Measurements from ENCODE around the gene BCAS3. TPM values are rescaled to one million over a fixed set of nuclear protein-coding genes. Genes with fewer than 3 reads are reported as not detected.
"Not testable (repeated sequence)": the region's sequence is repeated elsewhere in the genome, so short reads cannot be mapped to it uniquely, and the experiment has no call there.

Gene BCAS3
- total and polyA plus RNA-seq, 12 donors, result 6.1 to 21.8 (median 17.2) TPM

GRCh38 chr17:60671482-60671881, 6.2 kb upstream of the BCAS3 start:
- H3K36me3 ChIP-seq, result peaks cover 0 to 5% (median 0%) of the 10 kb centered on the region in 9 donors
- H3K4me1 ChIP-seq, result peaks cover 0 to 3% (median under 1%) of the 10 kb centered on the region in 9 donors
- DNase-seq (no peak), ATAC-seq (no peak)
- WGBS, 2 donors, result 59 to 63% methylated on average over 2 of the region's 2 CpGs
- intact Hi-C loops (cut with DNase I), result loop anchor here in 1 of 10 donors (10.0 kb wide), 1 partner anchor 1393 kb away; the partner anchor contains the start of gene MED13
- no peaks in the 10 kb centered on the region for H3K27me3 ChIP-seq
- peaks cover 0 to 3% (median 0%) of the 10 kb centered on the region in 11 donors for H3K9me3 ChIP-seq
- no peak overlapping the region for H3K27ac ChIP-seq
- no peak for TF ChIP-seq CTCF (IDR thresholded peaks at IDR 0.05)
- no peak overlapping the region for H3K4me3 ChIP-seq

DNA sequence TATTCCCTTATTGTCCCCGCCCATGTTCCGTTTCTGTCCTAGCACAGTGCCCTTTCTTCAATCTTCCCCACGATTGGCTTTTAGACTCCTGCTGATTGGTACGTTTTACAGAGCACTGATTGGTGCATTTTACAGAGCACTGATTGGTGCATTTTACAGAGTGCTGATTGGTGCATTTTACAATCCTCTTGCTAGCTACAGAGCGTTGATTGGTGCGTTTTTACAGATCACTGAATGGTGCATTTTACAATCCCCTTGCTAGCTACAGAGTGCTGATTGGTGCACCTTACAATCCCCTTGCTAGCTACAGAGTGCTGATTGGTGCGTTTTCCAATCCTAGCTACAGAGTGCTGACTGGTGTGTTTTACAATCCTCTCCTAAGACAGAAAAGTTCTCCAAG, 3.0 kb upstream of the BCAS3 start:
- DNase-seq, H3K27me3 ChIP-seq, ATAC-seq, H3K4me3 ChIP-seq, H3K27ac ChIP-seq, H3K9me3 ChIP-seq, H3K36me3 ChIP-seq: not testable (repeated sequence)
- H3K4me1 ChIP-seq, result peaks cover 0 to 18% (median 13%) of the 10 kb centered on the region in 9 donors
- WGBS, 2 donors, result 86 to 87% methylated on average over 7 of the region's 7 CpGs
- intact Hi-C loops (cut with DNase I), result loop anchor here in 1 of 10 donors (10.0 kb wide), 1 partner anchor 1390 kb away; the partner anchor contains the start of gene MED13

DNA sequence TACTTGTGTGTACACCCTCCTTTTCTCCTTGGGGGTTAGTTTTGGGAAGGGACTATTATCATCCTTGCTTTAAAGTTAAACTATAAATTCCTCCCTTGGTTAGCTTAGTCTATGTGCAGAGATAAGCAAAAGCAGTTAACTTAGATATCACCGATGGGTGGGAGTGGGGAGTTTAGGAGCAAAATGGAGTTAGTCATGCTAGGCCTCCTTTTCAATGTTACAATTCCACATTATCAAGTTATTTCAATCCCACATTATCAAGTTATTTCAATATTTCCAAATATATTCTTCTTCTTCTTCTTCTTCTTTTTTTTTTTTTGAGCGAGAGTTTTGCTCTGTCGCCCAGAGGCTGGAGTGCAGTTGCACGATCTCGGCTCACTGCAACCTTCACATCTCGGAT, 1.7 kb upstream of the BCAS3 start:
- Histone ChIP-seq H3K4me3 (no peak overlapping the region), H3K4me1 (peaks cover 0 to 18% (median 13%) of the 10 kb centered on the region in 9 donors), H3K9me3 (peaks cover 0 to 3% (median 0%) of the 10 kb centered on the region in 11 donors), H3K27me3 (no peaks in the 10 kb centered on the region), H3K27ac (no peak overlapping the region), H3K36me3 (peaks cover 0 to 13% (median 4%) of the 10 kb centered on the region in 9 donors)
- intact Hi-C loops (cut with DNase I), result loop anchor here in 1 of 10 donors (10.0 kb wide), 1 partner anchor 1389 kb away; the partner anchor contains the start of gene MED13
- WGBS, 2 donors, result 91 to 98% methylated on average over 6 of the region's 6 CpGs
- DNase-seq (no peak), ATAC-seq (no peak)
- no peak for TF ChIP-seq CTCF (IDR thresholded peaks at IDR 0.05)

DNA sequence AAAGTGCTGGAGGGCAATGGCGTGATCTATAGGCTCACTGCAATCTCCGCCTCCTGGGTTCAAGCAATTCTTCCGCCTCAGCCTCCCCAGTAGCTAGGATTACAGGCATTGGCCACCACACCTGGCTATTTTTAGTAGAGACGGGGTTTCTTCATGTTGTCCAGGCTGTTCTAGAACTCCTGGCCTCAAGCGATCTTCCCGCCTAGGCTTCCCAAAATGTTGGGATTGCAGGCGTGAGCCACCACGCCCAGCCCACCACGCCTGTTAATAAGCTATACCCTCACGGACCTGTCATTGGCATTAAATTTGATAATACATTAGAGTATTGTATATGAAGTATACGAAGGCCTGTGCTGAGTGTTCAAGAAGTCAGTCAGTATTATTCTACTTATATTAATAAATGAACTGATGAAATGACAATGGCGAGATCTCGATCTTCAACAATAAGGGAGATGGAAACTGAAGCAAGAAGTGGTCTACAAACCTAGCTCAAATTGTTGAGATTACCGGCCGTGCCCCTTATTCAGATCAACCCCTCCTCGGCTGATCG, 818 bp upstream of the BCAS3 start:
- no peak for ATAC-seq
- WGBS, 2 donors, result 26 to 30% methylated on average over 17 of the region's 17 CpGs

More for the DNA sequence above, 818 bp upstream of the BCAS3 start:
- peaks cover 0 to 18% (median 13%) of the 10 kb centered on the region in 9 donors for H3K4me1 ChIP-seq
- no peak for DNase-seq
- H3K27me3 ChIP-seq, result no peaks in the 10 kb centered on the region
- H3K9me3 ChIP-seq, result peaks cover 0 to 3% (median 0%) of the 10 kb centered on the region in 11 donors
- no peak for TF ChIP-seq CTCF (IDR thresholded peaks at IDR 0.05)
- intact Hi-C loops (cut with DNase I), result loop anchor here in 1 of 10 donors (10.0 kb wide), 1 partner anchor 1388 kb away; the partner anchor contains the start of gene MED13
- peak overlapping the region; percentile 73 to 95 (median 88) for H3K4me3 ChIP-seq
- H3K36me3 ChIP-seq, result peaks cover 0 to 21% (median 4%) of the 10 kb centered on the region in 9 donors
- peak overlapping the region in 9 of 10 donors; percentile 12 to 89 (median 76) for H3K27ac ChIP-seq

Measured in heart right ventricle (tissue), 16 donors.